GM18498 (cell line): Measurements from ENCODE around the gene ESPNL.
"Not testable (repeated sequence)": the region's sequence is repeated elsewhere in the genome, so short reads cannot be mapped to it uniquely, and the experiment has no call there.

Experiments
- ATAC-seq: cut with Tn5 transposase; IDR thresholded peaks from one replicate; pipeline ENCODE4 v1.9.1; 2021; ENCODE audit warnings: mild to moderate bottlenecking, moderate library complexity; ENCODE audit not compliant: unreplicated experiment

The ESPNL gene

DNA sequence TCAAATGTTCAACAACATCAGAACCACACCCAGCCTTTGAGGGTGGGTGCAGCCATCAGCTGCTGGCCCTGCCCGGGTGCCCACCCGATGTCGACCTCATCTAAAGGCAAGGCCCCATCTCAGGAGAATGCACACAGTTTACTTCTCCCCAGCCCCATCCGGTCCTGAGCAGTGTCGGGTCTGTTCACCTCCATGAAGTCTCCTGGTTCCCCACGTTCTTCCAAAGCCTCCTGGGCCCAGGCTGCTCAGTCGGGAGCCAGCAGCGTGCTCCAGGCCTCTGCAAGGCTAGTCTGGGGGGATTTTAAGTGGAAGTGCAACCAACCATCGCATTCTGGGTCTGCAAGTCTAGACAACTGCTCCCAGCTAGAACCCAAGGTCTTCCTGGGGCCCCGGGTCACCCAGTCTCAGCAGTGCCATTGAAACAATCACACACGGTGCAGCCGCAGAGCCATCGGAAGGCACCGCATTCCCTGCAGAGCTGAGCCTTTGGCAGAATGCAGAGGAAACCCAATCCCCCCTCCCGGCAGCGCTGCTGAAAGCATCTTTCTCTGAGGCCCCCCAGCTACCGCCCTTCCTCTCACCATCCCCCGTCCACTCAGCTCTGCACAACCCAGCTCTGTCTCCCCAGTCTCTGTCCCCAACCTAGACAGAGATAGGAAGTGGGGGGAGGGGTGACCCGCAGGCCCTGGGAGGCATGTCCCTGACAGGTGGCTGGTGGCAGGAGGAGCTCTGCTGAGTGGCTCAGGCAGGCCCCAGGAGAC lies 8.5 kb downstream of the ESPNL start:
- peak; percentile 73 for ATAC-seq

- ATAC-seq, result no peak
Measured at GRCh38 chr2:238113611-238114010, 13.5 kb downstream of the ESPNL start.

DNA sequence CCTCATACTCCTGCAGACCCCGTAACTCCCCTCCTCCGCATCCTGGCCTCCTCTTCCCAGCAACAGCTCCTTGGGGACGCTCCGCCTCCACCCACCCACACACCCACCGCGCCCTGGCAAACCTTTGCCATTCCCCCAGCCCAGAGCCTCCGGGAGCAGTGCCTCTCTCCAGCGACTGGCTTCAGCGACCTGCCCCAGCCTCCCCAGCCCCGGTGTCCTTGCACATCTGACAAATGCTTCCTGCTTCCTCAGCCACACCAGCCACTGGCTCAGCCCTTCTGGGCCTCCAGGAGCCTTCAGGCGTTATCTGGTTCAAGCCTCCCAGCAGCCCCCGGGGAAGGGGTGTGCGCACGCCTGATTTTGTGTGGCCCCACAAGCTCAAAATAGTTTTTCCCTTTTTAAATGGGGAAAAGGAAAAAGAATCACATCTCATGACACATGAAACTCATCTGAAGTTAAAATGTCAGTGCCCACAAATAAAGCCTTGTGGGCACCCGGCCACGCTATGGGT lies 14.2 kb downstream of the ESPNL start:
- ATAC-seq, result no peak

DNA sequence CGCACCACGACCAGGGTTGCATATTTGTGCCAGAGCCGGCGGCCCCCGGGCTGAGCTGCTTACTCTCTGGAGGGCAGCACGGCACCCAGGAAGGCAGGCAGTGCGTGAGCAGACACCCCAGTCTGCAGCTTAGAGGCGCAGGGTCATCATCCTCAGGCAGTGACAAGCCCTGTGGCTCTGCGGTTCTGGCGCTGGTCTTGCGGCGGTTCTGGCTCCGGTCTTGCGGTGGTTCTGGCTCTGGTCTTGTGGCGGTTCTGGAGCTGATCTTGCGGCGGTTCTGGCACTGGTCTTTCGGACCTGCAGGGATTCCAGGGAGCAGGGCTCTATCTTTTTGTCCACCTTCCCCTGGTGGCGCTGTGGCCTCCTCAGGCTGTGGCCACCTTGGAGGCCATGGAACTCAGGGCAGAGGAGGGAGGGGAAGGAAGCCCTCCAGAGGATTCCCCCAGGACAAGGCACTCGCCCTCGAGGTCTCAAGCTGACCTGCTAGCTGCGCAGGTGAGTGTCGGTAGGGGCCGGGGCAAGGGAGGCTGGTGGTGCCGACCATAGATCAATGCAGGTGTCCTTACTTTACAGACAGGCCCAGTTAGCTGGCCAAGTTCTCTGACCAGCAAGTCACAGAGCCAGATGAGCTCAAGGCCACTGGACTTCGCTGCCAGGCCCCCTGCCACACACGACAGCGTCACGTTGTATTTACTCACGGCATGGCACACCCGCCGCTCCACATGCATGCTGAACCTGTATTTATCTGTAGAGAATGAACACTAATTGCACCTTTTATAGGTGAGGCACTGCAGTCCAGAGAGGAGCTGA lies 14.9 kb downstream of the ESPNL start:
- ATAC-seq, result no peak

DNA sequence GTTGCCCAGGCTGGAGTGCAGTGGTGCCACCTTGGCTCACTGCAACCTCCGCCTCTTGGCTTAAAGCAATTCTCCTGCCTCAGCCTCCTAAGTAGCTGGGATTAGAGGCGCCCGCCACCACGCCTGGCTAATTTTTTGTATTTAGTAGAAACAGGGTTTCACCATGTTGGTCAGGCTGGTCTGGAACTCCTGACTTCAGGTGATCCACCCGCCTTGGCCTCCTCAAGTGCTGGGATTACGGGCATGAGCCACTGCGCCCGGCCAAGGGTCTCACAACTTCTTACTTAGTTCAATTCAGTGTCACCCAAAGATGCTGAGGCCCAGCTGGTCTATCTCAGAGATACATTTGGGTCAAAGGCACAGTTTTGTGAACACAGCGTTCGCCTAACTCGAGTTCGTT lies 15.6 kb downstream of the ESPNL start:
- ATAC-seq, result not testable (repeated sequence)

GRCh38 chr2:238116298-238117198 lies 16.4 kb downstream of the ESPNL start:
- no peak for ATAC-seq

GRCh38 chr2:238117199-238118154 lies 17.3 kb downstream of the ESPNL start:
- no peak for ATAC-seq

DNA sequence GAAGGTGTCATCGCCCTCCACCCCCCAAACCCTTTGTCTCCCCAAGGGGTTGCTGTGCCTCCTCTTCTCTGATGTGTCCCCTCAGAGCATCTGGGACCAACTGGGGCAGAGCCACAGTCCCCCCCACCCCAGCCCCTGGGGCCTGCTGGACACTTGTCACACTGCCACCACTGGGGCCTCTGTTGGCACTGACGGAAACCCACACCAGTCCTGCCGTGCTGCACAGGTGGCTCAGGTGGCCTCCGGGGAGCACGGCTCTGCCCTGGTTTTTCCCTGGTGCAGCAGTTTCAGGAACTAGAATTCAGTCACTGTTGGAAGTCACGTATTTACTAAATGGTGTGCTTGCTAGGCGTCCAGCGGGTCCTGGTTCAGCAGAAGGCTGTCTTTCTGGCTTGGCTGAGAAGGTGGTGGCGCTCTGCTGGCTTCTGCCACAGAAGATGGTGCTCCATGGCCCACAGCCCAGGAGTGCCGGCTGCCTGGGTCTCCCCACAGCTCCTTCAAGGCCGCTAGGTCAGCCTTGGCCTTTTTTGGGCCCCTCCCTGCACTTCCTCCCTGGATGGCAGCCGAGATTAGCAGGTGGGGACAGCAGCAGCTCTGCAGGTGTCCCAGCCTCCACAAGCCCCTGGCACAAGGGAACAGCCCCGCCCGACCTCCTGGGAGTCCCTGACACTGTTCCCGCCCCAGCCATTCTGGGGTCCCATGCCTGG lies 19.8 kb downstream of the ESPNL start:
- no peak for ATAC-seq

- no peak for ATAC-seq
Measured at GRCh38 chr2:238120463-238121298, 20.5 kb downstream of the ESPNL start.

DNA sequence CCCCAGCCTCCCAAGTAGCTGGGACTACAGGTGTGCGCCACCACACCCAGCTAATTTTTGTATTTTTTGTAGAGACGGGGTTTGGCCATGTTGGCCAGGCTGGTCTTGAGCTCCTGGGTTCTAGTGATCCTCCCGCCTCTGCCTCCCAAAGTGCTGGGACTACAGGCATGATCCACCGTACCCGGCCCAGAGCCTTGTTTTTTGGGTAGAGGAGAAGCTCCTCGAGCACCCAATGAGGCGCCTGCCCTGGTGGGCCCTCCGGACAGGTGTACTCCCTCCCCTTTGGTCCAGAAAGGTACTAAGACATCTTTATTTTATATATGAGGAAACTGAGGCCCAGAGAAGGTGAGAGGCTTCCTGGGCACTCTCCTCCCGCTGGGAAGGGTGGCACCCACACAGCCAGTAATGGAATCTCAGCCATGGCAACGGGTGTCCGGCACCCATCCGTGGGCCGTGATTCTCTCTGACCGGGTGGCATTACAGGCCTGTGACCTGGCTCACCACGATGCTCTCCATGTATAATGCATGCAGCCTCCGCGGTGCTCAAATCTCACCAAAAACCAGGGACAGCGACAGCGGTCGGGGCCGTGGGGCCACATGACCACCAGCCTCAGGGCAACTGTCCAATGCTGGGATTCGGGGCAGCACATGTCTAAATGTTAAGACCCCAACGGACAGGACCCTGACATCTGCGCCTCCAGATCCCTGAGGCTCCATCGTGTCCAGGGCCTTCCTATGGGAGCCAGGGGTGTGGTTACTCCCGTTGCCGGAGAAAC lies 21.6 kb downstream of the ESPNL start:
- ATAC-seq, result no peak

DNA sequence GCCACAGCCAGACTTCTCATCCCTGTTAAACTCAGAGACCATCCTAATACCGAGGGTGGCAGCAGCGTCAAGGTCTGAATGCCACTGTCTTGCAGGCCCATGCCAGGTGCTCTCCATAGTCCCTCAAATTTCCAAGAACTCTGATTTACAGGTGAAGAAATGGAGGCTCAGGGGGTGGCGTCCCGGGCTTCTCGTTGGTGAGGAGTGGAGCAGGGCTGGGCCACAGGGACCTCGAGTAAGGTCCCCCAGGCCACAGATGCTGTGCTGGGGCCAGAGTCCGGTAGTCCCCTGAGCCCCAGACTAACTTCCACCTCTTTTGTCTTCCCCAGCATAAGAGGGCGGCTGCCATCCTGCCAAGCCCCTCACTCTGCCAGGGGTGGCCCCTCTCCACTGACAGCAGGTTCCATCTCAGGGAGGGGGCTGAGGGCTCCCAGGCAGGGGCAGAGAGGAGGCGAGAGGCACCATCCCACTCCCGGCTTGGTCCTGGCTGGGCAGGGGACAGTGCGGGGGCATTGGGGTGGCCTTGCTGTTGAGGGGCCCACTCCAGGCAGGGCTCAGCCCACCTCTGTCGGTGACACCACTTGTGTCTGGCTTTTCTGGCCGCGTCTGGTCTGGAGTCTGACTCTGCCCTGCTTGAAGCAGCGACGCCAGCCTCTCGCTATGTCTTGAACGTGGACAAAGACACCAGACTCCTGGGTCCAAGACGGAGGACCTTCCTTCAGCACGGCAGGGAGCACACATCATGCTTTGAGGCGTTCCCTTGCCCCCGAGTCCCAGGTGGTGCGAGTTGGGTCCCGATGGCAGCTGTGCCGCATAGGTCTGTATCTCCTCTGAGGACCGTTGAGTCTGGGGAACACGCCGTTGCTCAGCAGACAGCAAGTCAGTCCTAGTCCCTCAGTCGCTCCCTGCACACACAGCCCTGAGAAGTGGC lies 22.4 kb downstream of the ESPNL start:
- no peak for ATAC-seq

DNA sequence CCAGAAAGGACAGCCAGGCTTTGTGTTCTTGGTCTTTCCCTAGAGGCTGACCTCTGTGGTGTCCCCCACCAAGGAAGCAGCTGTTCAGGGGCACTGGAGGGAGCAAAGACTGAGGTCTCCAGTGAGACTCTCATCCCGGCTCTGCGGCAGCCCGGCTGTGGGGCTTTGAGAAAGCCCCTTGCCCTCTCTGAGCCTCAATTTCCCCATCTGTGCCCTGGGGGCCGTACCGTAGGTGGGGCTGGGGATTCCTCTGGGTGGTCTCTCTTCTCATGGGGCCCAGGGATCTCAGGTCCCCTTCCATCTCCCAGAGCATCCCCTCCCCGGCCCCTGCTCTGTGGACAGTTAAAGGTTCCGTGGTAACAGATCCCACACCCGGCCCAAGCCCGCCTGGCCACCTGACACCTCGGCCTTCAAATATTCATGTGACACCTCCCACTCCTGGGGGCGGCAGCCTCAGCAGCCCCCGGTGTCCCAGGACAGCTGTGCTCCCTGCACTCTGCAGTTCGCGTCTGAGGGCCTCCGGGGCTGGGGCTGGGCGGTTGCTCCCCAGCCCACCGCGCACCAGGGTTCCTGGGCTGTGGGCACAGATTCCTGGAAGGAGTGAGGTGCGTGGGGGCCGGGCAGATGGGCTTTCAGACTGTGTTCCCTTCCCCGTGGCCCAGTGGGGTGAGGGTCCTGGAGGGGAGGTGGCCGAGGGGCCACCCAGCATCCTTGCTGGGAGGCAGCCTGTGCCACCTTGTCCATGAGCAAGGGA lies 23.3 kb downstream of the ESPNL start:
- ATAC-seq, result no peak

GRCh38 chr2:238123991-238124470 lies 23.9 kb downstream of the ESPNL start:
- ATAC-seq, result no peak

- no peak for ATAC-seq
Measured at GRCh38 chr2:238124488-238125126, 24.5 kb downstream of the ESPNL start.
